HG03060 (cell line): ENCODE data around the gene ARMH1.
"Not testable (repeated sequence)": the region's sequence is repeated elsewhere in the genome, so short reads cannot be mapped to it uniquely, and the experiment has no call there.

Experiments
- ATAC-seq: cut with Tn5 transposase; IDR thresholded peaks from one replicate; pipeline ENCODE4 v1.9.1; 2021; ENCODE audit warnings: low read depth, moderate number of reproducible peaks; ENCODE audit not compliant: unreplicated experiment

The ARMH1 gene

GRCh38 chr1:44719318-44719717, 44.8 kb downstream of the ARMH1 start:
- no peak for ATAC-seq

- ATAC-seq: no peak
These were observed 45.8 kb downstream of the ARMH1 start for GRCh38 chr1:44720281-44720680.

- peak; percentile 66 for ATAC-seq
These were observed 47.2 kb downstream of the ARMH1 start for GRCh38 chr1:44721485-44722361.

GRCh38 chr1:44723064-44723463, 48.5 kb downstream of the ARMH1 start:
- ATAC-seq: no peak

GRCh38 chr1:44723496-44724295, 49.2 kb downstream of the ARMH1 start:
- ATAC-seq: no peak

- no peak for ATAC-seq
These were observed 49.9 kb downstream of the ARMH1 start for GRCh38 chr1:44724296-44724954.

- ATAC-seq: no peak
These were observed 50.6 kb downstream of the ARMH1 start for GRCh38 chr1:44724955-44725698.

- peak; percentile 63 for ATAC-seq
These were observed 56.4 kb downstream of the ARMH1 start, which contains the start of gene RNU5D-1 for GRCh38 chr1:44730741-44731512. TSS of gene RNU5D-1 (minus strand) at chr1:44731170.

GRCh38 chr1:44733365-44733764, 58.9 kb downstream of the ARMH1 start:
- ATAC-seq: no peak

GRCh38 chr1:44733784-44734183, 59.3 kb downstream of the ARMH1 start:
- no peak for ATAC-seq

- no peak for ATAC-seq
These were observed 61.5 kb downstream of the ARMH1 start for GRCh38 chr1:44735992-44736391.

- not testable (repeated sequence) for ATAC-seq
These were observed 64.4 kb downstream of the ARMH1 start for GRCh38 chr1:44738953-44739306.

- peak; percentile 91 for ATAC-seq
These were observed 65.0 kb downstream of the ARMH1 start, which contains the start of gene KIF2C for GRCh38 chr1:44739307-44740178. TSS of gene KIF2C (plus strand) at chr1:44739837. CDS start at chr1:44739933, 96 bp downstream.

- no peak for ATAC-seq
These were observed 65.7 kb downstream of the ARMH1 start for GRCh38 chr1:44740179-44740617.

GRCh38 chr1:44743211-44743610, 68.7 kb downstream of the ARMH1 start:
- no peak for ATAC-seq

GRCh38 chr1:44747878-44748277, 73.4 kb downstream of the ARMH1 start:
- no peak for ATAC-seq

- ATAC-seq: no peak
These were observed 82.9 kb downstream of the ARMH1 start for GRCh38 chr1:44757420-44757819.

GRCh38 chr1:44759077-44759476, 84.6 kb downstream of the ARMH1 start:
- no peak for ATAC-seq
